ENCODE results near the gene CACNA1C. TPM values are rescaled to one million over a fixed set of nuclear protein-coding genes. Genes with fewer than 3 reads are reported as not detected.

The CACNA1C gene
- total RNA-seq, 1 donor from 2014 or later, result 11.7 TPM

DNA sequence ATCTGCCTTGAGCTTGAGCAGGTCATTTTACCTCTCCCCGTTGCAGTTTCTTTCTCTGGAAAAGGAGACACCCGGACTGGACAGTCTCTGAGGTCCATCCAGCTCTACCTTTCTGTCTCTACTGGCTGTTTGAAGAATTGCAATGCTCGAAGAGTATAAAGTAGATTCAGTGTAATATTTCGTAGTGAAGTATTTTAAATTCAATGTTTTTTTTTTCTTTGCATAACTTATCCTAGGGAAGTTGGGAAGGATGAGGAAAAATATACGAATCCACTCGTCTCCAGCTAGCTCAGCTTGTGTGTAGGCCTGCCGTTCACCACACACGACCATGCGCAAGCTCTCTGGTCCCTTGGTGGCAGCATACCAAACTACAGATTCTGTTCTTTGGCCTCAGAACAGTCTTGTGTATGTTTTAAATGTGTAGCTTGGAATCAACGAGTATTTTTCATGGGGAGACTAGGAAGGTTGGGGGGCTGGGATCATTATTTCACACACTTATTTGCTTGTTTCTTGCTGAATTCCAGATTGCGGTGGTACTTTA is 307.9 kb downstream of the CACNA1C start:
- H3K9me3 Mint-ChIP-seq (ENCODE audit: low read depth), result no peaks in the 10 kb centered on the region
- TF ChIP-seq, protein P1, sequence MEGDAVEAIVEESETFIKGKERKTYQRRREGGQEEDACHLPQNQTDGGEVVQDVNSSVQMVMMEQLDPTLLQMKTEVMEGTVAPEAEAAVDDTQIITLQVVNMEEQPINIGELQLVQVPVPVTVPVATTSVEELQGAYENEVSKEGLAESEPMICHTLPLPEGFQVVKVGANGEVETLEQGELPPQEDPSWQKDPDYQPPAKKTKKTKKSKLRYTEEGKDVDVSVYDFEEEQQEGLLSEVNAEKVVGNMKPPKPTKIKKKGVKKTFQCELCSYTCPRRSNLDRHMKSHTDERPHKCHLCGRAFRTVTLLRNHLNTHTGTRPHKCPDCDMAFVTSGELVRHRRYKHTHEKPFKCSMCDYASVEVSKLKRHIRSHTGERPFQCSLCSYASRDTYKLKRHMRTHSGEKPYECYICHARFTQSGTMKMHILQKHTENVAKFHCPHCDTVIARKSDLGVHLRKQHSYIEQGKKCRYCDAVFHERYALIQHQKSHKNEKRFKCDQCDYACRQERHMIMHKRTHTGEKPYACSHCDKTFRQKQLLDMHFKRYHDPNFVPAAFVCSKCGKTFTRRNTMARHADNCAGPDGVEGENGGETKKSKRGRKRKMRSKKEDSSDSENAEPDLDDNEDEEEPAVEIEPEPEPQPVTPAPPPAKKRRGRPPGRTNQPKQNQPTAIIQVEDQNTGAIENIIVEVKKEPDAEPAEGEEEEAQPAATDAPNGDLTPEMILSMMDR (IDR thresholded peaks at IDR 0.05; ENCODE audit: unreplicated experiment), result peak; percentile 50
- peaks cover 21% of the 10 kb centered on the region for H3K27me3 Mint-ChIP-seq
- H3K36me3 Mint-ChIP-seq (ENCODE audit: insufficient read depth), result no peaks in the 10 kb centered on the region
- H3K27ac Mint-ChIP-seq, result no peak overlapping the region
- no peak overlapping the region for H3K4me3 Mint-ChIP-seq (ENCODE audit: low read depth)
- no peak for DNase-seq (ENCODE audit: low spot score, unreplicated experiment)
- no peaks in the 10 kb centered on the region for H3K4me1 Mint-ChIP-seq (ENCODE audit: low read depth)

DNA sequence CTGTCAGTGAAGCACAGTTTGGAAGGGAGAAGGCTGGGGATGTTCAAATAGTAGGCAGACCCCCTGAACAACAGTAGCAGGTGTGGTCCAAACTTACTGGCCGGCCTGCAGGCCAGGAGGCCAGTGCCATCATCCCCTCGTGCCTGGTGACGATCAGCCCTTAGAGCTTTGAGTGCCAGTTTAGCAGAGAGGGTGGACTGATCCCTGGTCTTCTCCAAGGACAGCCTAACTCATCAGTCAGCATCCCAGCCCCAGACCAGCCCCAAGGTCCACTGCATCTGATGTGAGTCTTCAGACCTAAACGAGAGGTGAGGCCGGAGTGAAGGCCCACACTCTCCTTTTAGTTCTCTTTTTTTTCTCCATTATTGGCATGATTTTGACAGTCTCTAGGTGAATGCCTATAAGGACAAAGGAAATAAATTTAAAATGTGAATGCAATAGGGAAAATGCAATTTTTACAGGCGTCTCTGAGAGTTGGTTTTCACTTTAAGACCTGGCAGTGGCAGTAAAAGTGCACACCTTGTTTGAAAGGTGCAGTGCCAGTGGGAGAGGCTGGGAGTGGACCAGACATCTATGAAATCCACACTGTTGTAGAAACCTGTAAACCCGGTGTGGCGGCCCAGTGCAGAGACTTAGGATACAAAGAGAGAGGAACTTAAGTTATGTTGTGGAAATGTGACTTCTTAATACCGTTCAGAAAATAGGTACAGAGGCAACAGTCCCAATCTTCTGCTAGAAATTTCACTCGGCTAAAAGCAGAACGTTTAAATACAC is 311.2 kb downstream of the CACNA1C start:
- no peaks in the 10 kb centered on the region for H3K4me1 Mint-ChIP-seq (ENCODE audit: low read depth)
- DNase-seq (ENCODE audit: low spot score, unreplicated experiment), result no peak
- H3K27ac Mint-ChIP-seq, result no peak overlapping the region
- H3K36me3 Mint-ChIP-seq (ENCODE audit: insufficient read depth), result no peaks in the 10 kb centered on the region
- H3K27me3 Mint-ChIP-seq, result peaks cover 15% of the 10 kb centered on the region
- TF ChIP-seq, protein P1 (IDR thresholded peaks at IDR 0.05; ENCODE audit: unreplicated experiment), result no peak
- H3K9me3 Mint-ChIP-seq (ENCODE audit: low read depth), result peaks cover 9% of the 10 kb centered on the region
- H3K4me3 Mint-ChIP-seq (ENCODE audit: low read depth), result no peak overlapping the region

DNA sequence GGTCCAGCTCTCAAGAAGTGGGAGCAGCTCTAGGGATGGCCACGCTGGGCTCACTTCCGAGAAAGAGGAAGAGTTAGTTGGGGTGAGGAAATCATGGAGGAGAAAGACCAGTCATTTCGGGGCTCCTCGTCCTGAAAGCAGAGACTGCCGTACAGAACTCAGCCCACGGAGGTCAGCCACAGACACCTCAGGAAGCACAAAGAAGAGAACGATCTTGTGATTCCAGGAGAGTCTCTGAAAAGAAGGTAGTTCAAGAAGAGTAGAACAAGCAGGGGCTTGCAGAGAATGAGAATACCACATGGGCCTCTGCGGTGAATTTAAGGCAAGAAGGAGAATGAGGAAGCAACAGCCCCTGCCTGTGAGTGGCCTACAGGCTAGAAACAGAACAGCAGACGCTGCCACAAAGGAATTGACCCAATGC is 311.9 kb downstream of the CACNA1C start:
- no peaks in the 10 kb centered on the region for H3K4me1 Mint-ChIP-seq (ENCODE audit: low read depth)

DNA sequence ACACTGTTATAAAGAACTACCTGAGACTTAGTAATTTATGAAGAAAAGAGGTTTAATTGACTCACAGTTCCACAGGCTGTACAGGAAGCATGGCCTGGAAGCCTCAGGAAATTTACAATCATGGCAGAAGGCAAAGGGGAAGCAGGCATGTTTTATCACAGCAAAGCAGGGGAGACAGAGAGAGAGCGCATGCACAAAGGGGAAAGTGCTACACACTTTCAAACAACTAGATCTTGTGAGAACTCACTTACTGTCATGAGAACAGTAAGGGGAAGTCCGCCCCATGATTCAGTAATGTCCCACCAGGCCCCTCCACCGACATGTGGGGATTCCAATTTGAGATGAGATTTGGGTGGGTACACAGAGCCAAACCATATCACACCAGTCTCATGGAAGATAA is 313.9 kb downstream of the CACNA1C start:
- TF ChIP-seq, protein P1 (IDR thresholded peaks at IDR 0.05; ENCODE audit: unreplicated experiment), result no peak
- DNase-seq (ENCODE audit: low spot score, unreplicated experiment), result no peak
- Mint-ChIP-seq H3K27ac (no peak overlapping the region), H3K27me3 (peaks cover 13% of the 10 kb centered on the region), H3K9me3 (ENCODE audit: low read depth) (peaks cover 9% of the 10 kb centered on the region), H3K4me1 (ENCODE audit: low read depth) (no peaks in the 10 kb centered on the region), H3K36me3 (ENCODE audit: insufficient read depth) (no peaks in the 10 kb centered on the region), H3K4me3 (ENCODE audit: low read depth) (no peak overlapping the region)

More for the DNA sequence above, 311.9 kb downstream of the CACNA1C start:
- no peak overlapping the region for H3K27ac Mint-ChIP-seq
- H3K27me3 Mint-ChIP-seq, result peaks cover 8% of the 10 kb centered on the region
- H3K4me3 Mint-ChIP-seq (ENCODE audit: low read depth), result no peak overlapping the region
- H3K9me3 Mint-ChIP-seq (ENCODE audit: low read depth), result peaks cover 9% of the 10 kb centered on the region
- no peak for DNase-seq (ENCODE audit: low spot score, unreplicated experiment)
- H3K36me3 Mint-ChIP-seq (ENCODE audit: insufficient read depth), result no peaks in the 10 kb centered on the region
- TF ChIP-seq, protein P1 (IDR thresholded peaks at IDR 0.05; ENCODE audit: unreplicated experiment), result no peak

DNA sequence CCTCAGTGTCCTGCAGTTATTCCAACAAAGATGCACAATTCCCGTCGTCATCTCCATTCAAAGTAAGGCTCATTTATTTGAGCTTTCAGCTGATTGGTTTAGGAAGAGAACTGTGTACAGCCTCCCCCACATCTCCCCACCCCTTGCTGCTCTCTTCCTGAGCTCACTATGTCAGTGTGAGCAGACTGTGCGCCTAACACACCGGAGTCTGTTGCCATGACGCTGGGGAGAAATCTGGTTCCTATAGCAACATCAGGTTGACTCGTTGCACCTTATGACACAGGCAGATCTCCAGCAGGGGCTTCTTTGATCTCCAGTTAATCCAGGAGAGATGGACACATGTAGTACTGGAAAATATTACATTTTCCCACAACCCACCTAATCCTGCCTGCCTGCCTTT is 319.4 kb downstream of the CACNA1C start:
- Mint-ChIP-seq H3K4me3 (ENCODE audit: low read depth) (no peak overlapping the region), H3K36me3 (ENCODE audit: insufficient read depth) (no peaks in the 10 kb centered on the region), H3K9me3 (ENCODE audit: low read depth) (peaks cover 1% of the 10 kb centered on the region), H3K4me1 (ENCODE audit: low read depth) (no peaks in the 10 kb centered on the region), H3K27me3 (peaks cover 20% of the 10 kb centered on the region), H3K27ac (no peak overlapping the region)
- DNase-seq (ENCODE audit: low spot score, unreplicated experiment), result no peak
- TF ChIP-seq, protein P1 (IDR thresholded peaks at IDR 0.05; ENCODE audit: unreplicated experiment), result no peak

All from progenitor cell of endocrine pancreas (in vitro differentiated cells).